OCI-M1 (cell line): ENCODE data around the gene RHOH.
A peak's percentile ranks its signal among the peaks of the same experiment; 100 is the strongest.

Source experiments
- DNase-seq: peaks from one replicate; lab custom pipeline; 2025; lab: John Stamatoyannopoulos, UW

RHOH gene

GRCh38 chr4:40238008-40238699 is 41.3 kb downstream of the RHOH start:
- DNase-seq: peak; percentile 80

- DNase-seq: peak; percentile 98
These were observed 42.1 kb downstream of the RHOH start for GRCh38 chr4:40238700-40239548.

- no peak for DNase-seq
These were observed 43.3 kb downstream of the RHOH start for GRCh38 chr4:40240040-40240653.

GRCh38 chr4:40241026-40241425 is 44.2 kb downstream of the RHOH start:
- no peak for DNase-seq

GRCh38 chr4:40241941-40242340 is 45.1 kb downstream of the RHOH start:
- peak; percentile 46 for DNase-seq

- DNase-seq: no peak
These were observed 46.6 kb downstream of the RHOH start for GRCh38 chr4:40243386-40243948.

- DNase-seq: no peak
These were observed 47.8 kb downstream of the RHOH start for GRCh38 chr4:40244606-40245005.

GRCh38 chr4:40245550-40245949 is 48.7 kb downstream of the RHOH start:
- DNase-seq: no peak

- DNase-seq: no peak
These were observed 49.4 kb downstream of the RHOH start for GRCh38 chr4:40246011-40246900.

GRCh38 chr4:40246938-40247337 is 50.1 kb downstream of the RHOH start:
- DNase-seq: no peak

- DNase-seq: no peak
These were observed 50.5 kb downstream of the RHOH start for GRCh38 chr4:40247350-40247749.

GRCh38 chr4:40251366-40251765 is 54.5 kb downstream of the RHOH start:
- DNase-seq: no peak

GRCh38 chr4:40253906-40254305 is 57.1 kb downstream of the RHOH start:
- no peak for DNase-seq

- DNase-seq: no peak
These were observed 58.0 kb downstream of the RHOH start for GRCh38 chr4:40254608-40255392.

- DNase-seq: no peak
These were observed 58.8 kb downstream of the RHOH start for GRCh38 chr4:40255393-40256281.

- no peak for DNase-seq
These were observed 59.5 kb downstream of the RHOH start for GRCh38 chr4:40256329-40256728.

GRCh38 chr4:40256817-40257216 is 60.0 kb downstream of the RHOH start:
- DNase-seq: no peak

- no peak for DNase-seq
These were observed 61.8 kb downstream of the RHOH start for GRCh38 chr4:40258627-40259026.

GRCh38 chr4:40261231-40262076 is 64.6 kb downstream of the RHOH start:
- peak; percentile 65 for DNase-seq
